ENCODE data around the gene FARSA.
"Not testable (repeated sequence)": the region's sequence is repeated elsewhere in the genome, so short reads cannot be mapped to it uniquely, and the experiment has no call there.

Gene FARSA

DNA sequence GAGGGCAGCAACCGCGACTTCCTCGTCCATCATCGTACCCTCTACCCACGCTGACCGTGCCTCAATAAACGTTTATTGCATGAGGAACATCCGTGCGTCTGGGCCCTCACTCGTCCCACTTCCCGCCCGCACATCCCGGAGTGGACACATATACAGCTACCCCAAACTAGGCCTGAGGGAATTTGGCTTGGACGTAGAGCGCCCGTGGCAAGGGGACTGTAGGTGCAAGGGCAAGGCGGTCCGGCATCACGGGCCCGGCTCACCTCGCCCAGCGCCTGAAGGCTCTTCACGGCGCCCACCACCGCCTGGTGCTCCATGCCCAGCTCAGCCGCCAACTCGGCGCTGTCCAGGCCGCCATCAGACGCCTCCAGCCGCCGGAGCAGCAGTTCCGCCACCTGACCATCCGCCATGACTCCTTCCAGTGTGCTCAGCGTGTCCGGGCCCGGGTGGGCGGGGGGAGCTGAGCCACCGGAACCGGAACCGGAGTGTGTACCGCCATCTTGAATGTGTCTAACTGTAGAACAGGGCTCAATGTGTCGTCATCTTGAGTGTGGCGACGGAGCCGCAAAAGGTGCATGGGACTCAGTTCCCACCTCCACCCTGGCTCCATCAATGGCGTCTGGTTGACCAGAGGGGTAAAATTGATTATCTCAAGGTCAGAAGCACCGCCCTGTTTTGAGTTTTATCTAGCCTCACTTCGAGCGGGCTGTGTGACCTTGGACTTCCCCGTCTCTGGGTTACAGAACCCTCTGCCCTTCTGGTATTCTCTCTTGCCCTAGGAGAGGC is at the start of gene FARSA:
Gene FARSA (minus strand): TSS at position 425 of the 786 bp plus-strand sequence. CDS start 15 bp downstream, at position 410.
- DNase-seq, result peak; percentile 85 to 96 (median 91)

- no peak for DNase-seq
Observed at GRCh38 chr19:12983091-12983490, 49.6 kb upstream of the FARSA start.

DNA sequence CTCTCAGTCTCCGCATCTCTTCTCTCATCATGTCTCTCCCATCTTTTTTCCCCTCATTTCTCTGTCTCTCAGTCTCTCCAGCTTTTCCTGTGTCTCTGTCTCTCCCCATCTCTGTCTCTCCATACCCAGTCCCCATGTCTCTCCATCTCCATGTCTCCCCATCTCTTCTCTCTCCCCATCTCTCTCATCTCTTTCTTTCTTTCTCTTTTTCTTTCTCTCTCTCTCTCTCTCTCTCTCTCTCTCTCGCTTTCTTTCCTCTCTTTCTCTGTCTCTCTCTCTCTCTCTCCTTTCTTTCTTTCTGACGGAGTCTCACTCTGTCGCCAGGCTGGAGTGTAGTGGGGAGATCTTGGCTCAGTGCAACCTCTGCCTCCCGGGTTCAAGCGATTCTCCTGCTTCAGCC is 49.1 kb upstream of the FARSA start:
- no peak for DNase-seq

DNA sequence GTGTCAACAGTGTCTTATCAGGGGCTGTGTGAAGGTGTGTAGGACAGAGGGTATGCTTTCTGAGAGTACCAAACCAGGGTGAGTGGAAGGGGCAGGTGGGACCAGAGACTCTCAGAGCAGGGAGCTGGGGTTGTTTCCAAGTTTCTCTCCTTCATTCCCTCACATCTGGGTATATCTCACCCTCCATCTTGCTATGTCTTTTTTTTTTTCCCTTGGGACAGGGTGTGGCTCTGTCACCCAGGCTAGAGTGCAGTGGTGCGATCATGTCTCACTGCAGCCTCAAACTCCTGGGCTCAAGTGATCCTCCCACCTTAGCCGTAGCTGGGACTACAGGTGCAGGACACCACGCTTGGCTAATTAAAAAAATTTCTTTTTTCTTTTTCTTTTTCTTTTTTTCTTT is 46.5 kb upstream of the FARSA start:
- no peak for DNase-seq

DNA sequence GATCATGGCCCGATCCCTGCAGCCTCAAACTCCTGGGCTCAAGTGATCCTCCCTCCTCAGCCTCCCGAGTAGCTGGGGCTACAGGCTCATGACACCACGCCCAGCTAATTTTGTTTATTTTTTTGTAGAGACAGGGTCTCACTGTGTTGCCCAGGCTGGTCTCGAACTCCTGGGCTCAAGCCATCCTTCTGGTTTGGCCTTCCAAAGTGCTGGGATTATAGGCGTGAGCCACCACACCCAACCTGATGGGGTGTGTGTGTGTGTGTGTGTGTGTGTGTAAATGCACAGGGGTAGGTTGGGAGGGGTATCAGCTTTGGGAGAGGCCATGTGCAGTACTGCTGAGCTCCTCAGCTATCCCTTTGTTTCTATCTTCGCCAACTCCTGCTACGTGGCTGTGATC is 42.6 kb upstream of the FARSA start:
- not testable (repeated sequence) for DNase-seq

GRCh38 chr19:12975221-12975741 is 41.8 kb upstream of the FARSA start:
- DNase-seq, result peak in 2 of 3 experiments; percentile 22 to 57

- DNase-seq, result no peak
Observed at GRCh38 chr19:12974301-12975220, 41.0 kb upstream of the FARSA start.

DNA sequence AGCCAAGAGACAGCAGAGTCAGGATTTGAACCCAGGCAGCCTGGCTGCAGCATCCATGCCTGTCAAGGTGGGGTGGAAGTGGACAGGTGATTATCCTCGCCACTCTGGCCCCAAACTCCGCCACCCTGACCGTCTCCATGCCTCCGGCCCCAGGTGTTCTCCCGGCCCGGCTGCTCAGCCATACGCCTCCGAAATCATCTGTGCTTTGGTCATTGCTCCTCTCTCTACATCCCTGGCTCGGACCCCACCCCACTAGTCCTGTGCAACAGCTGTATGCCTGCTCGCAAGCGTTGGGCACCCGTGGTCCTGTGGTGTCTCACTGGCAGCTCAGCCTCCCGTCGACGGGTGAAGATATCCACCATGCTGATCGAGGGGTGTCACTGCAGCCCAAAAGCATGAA is 39.7 kb upstream of the FARSA start:
- DNase-seq, result no peak

DNA sequence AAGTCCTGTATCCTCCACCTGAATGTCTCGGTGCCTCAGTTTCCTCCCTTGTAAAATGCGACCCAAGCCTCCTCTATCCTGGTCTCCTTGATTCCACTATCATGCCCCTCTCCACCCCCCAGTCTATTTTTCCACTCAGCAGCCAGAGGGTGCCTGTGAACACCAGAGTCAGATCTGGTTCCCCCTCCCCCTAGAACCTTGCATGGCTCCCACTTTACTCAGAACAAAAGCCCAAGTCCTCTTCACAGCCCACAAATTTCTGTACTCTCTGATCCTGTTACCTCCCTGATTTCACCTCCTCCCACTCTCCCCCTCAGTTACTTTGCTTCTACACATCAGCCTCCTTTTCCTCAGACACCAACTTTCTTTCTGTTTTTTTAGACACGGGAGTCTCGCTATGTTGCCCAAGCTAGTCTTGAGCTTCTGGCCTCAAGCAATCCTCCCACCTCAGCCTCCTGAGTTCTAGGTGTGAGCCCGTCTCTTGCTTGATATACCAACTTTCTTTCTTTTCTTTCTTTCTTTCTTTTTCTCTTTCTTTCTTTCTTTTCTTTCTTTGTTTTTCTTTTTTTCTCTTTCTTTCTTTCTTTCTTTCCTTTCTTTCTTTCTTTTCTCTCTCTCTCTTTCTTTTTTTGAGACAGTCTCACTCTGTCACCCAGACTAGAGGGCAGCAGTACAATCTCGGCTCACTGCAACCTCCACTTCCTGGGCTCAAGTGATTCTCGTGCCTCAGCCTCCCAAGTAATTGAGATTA is 36.7 kb upstream of the FARSA start:
- DNase-seq, result no peak

- no peak for DNase-seq
Observed at GRCh38 chr19:12969292-12969988, 35.9 kb upstream of the FARSA start, which contains the start of gene DAND5. DAND5 (plus strand) TSS chr19:12969576; CDS start chr19:12969661, 85 bp downstream.

DNA sequence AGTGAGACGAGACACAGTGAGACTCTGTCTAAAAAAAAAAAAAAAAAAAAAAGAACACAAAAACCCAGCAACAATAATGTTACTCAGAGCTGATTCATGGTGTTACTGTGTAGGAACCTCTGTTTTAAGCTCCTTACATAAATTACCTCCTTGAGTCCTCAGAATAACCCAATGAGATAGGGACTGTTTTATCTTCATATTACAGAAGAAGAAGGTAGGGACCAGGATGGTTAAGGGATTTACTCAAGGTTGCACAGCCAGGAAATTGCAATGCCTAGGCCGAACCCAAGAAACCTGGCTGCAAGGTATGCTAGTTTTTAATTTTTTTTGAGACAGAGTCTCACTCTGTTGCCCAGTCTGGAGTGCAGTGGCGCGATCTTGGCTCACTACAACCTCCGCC is 34.4 kb upstream of the FARSA start:
- DNase-seq, result no peak

DNA sequence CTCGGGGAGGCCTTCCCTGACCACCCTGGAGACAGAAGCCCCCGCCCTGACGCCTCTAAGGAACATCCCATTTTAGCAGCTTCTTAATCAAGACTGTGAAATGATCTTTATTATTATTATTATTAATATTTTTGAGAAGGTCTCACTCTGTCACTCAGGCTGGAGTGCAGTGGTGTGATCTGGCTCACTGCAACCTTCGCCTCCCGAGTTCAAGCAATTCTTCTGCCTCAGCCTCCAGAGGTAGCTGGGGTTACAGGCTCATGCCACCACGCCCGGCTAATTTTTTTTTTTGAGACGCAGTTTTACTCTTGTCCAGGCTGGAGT is 32.3 kb upstream of the FARSA start:
- DNase-seq, result no peak

DNA sequence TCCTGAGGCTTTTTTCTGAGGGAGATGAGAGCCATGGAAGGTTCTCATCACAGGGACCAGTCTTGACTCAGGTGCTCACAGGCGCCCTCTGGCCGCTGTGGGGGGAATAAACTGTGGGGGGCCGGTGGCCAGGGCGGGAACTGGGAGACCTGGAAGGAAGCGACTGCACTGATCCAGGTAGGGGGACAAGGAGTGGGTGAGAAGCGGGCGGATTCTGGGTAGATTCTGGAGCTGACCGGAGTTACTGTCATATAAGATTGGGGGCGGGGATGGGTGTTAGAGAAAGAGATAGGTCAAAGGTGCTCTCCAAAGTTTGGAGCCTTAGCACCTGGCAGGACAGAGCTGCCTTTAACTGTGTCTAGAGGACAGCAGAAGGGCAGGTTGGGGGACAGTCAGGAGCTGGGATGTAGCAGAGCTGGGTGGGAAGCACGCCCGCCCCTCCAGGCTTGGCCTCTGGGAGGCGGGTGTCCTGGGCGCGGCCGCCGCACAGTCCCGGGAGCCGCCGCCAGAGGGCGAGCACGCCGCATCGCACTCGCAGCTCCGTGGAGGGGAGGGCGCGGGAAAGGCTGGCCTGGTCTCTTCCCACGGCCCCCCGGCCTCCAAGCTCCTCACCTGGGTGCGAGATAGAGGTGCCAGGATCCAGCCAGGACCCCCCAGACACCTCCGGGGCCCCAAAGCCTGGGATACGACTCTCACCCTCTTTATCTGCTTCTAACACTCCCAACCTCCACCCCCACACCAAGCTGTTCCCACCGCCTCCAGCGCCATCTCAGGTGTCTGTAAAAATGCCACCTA is 31.7 kb upstream of the FARSA start:
- DNase-seq, result peak; percentile 64 to 93 (median 87)

DNA sequence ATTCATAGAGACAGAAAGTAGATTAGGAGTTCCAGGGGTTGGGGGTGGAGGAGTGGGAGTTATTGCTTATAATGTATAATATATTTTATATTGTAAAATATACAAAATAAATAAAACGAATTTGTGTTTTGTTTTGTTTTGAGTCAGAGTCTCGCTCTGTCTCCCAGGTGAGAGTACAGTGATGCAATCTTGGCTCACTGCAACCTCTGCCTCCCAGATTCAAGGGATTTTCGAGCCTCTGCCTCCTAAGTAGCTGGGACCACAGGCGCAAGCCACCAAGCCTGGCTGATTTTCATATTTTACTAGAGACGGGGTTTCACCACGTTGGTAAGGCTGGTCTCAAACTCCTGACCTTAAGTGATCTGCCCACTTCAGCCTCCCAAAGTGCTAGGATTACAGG is 26.0 kb upstream of the FARSA start:
- DNase-seq, result no peak

DNA sequence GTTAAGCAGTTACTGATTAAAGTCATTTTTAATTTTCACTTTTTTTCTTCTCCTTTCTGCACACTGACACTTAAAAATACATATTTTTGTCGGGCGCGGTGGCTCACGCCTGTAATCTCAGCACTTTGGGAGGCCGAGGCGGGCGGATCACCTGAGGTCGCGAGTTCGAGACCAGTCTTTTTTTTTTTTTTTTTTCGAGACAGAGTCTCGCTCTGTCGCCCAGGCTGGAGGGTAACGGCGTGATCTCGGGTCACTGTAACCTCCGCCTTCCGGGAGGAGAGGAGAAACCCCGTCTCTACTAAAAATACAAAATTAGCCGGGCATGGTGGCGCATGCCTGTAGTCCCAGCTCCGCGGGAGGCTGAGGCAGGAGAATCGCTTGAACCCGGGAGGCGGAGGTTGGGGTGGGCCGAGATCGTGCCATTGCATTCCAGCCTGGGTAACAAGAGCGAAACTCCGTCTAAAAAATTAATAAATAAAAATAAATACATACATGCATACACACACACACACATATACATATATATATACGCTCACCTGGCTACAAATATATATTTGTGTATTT is 24.0 kb upstream of the FARSA start:
- not testable (repeated sequence) for DNase-seq

DNA sequence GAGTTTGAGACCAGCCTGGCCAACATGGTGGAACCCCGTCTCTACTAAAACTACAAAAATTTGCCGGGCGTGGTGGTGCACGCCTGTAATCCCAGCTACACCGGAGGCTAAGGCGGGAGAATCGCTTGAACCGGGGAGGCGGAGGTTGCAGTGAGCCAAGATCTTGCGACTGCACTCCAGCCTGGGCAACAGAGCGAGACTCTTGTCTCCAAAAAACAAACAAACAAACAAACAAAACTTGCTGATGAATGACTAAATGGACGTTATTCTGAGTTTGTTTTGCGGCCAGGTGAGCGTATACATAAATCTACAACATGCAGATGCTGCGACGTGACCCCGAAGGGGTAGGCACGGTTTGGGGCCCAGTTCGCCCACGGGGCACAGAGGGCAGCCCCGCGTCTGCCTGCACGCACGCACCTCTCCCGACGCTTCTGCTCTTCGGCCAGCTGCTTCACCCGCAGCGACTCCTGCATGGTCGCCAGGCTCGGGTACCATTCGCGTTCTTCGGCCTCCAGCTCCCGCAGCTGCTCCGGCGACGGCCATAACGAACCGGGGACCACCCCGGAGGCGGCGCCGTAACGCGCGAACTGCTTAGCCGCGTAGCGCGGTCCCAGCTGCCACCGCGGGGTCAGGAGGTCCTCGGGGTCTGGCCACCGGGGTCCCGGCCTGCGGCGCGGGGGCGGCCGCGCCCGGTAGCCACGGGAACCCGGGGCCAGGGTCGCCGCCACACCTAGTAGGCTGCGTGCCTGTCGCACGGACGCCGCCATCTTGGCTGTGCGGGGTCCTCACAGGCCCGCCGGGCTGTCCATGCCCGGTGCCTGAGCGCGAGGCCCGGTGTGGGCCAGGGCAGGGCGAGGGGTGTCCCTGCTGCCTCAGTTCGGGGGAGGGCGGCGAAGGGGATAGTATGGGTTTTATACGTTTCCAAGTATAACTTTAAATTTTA is 23.2 kb upstream of the FARSA start, which contains the start of gene GADD45GIP1:
Gene GADD45GIP1 (minus strand): TSS at position 778 of the 943 bp plus-strand sequence. CDS start 11 bp downstream, at position 767.
- DNase-seq, result peak; percentile 65 to 92 (median 90)

- no peak for DNase-seq
Observed at GRCh38 chr19:12955996-12956395, 22.5 kb upstream of the FARSA start.

- not testable (repeated sequence) for DNase-seq
Observed at GRCh38 chr19:12955575-12955974, 22.1 kb upstream of the FARSA start.

- DNase-seq, result no peak
Observed at GRCh38 chr19:12954612-12954962, 21.1 kb upstream of the FARSA start.

Measured in NCI-H1417 (cell line).